Prostate gland (tissue), 2 donors: ENCODE measurements around the gene SEPSECS. TPM values are rescaled to one million over a fixed set of nuclear protein-coding genes. Genes with fewer than 3 reads are reported as not detected.
A peak's percentile ranks its signal among the peaks of the same experiment; 100 is the strongest.

Experiments used
- DNase-seq: peaks from one replicate; pipeline ENCODE4 v3.0.0-alpha.2; 2019; ENCODE audit warnings: low spot score
- H3K27ac ChIP-seq, 2 donors: fragments of 200-600 bp; sonication (generic); 2 replicates each; pipeline ENCODE4 v1.5.1; 2017 to 2019
- H3K27me3 ChIP-seq: fragments of 200-600 bp; sonication (generic); replicated peaks from 2 replicates; pipeline ENCODE4 v1.5.1; 2019; ENCODE audit not compliant: insufficient read depth
- H3K36me3 ChIP-seq, 2 donors: fragments of 200-600 bp; sonication (generic); 1 replicate in 1 of 2; 2 replicates in 1 of 2; pipeline versions ENCODE4 v1.5.1 to v1.8.1; 2017 to 2019
- H3K4me1 ChIP-seq: fragments of 200-600 bp; sonication (generic); replicated peaks from 2 replicates; pipeline ENCODE4 v1.5.1; 2019
- H3K4me3 ChIP-seq, 2 donors: fragments of 200-600 bp; sonication (generic); 2 replicates each; pipeline ENCODE4 v1.5.1; 2017 to 2019
- H3K9me3 ChIP-seq: fragments of 200-600 bp; sonication (generic); 2 replicates; pipeline ENCODE4 v1.5.1; 2017
- POLR2A ChIP-seq: fragments of 450-650 bp; IDR thresholded peaks from one replicate; pipeline ENCODE4 v1.6.1; 2016; ENCODE audit warnings: antibody characterized with exemption, mild to moderate bottlenecking
- POLR2AphosphoS5 ChIP-seq: sonication (generic); formaldehyde crosslinking; IDR thresholded peaks from one replicate; pipeline ENCODE4 v1.6.1; 2017; ENCODE audit warnings: antibody characterized with exemption
- WGBS: methylation state at CpG from one replicate; pipeline ENCODE4 v1.1.5; 2018; 5-methylcytosine and 5-hydroxymethylcytosine counted together
- intact Hi-C: fragments of 100-400 bp; cut with DNase I; formaldehyde crosslinking; loops from one replicate; pipeline ENCODE4 v1.14.2; 2022
- total RNA-seq, 2 donors: library from RNA; depleted of rRNA; stranded (reverse); fragments of >200 nt; gene quantifications; one replicate each; pipeline ENCODE4 v1.1.0, GENCODE V29; 2016
- TF ChIP-seq, protein P1 (sequence below), 4 experiments: fragments of 200-600 bp in 2 of 4; fragments of 450-650 bp in 2 of 4; sonication (generic) in 2 of 4; IDR thresholded peaks; 1 replicate in 3 of 4; 2 replicates in 1 of 4; pipeline ENCODE4 v1.5.1; 2016 to 2019; ENCODE audit warnings: antibody characterized with exemption in 4 of 4, mild to moderate bottlenecking in 2 of 4, moderate library complexity in 2 of 4

SEPSECS gene
- total RNA-seq, 2 donors from 2014 or later, result 7.4 to 12.3 TPM

GRCh38 chr4:25174674-25175073, 14.4 kb upstream of the SEPSECS start:
- Histone ChIP-seq H3K27ac (no peak overlapping the region), H3K36me3 (no peaks in the 10 kb centered on the region), H3K9me3 (no peaks in the 10 kb centered on the region), H3K4me1 (no peaks in the 10 kb centered on the region), H3K4me3 (no peak overlapping the region), H3K27me3 (no peaks in the 10 kb centered on the region)
- intact Hi-C loops, result loop anchor here (5.0 kb wide), 2 partner anchors 58 to 587 kb away; partner anchors contain the start of gene PI4K2B
- TF ChIP-seq POLR2AphosphoS5 (no peak), POLR2A (no peak)
- TF ChIP-seq, protein P1, sequence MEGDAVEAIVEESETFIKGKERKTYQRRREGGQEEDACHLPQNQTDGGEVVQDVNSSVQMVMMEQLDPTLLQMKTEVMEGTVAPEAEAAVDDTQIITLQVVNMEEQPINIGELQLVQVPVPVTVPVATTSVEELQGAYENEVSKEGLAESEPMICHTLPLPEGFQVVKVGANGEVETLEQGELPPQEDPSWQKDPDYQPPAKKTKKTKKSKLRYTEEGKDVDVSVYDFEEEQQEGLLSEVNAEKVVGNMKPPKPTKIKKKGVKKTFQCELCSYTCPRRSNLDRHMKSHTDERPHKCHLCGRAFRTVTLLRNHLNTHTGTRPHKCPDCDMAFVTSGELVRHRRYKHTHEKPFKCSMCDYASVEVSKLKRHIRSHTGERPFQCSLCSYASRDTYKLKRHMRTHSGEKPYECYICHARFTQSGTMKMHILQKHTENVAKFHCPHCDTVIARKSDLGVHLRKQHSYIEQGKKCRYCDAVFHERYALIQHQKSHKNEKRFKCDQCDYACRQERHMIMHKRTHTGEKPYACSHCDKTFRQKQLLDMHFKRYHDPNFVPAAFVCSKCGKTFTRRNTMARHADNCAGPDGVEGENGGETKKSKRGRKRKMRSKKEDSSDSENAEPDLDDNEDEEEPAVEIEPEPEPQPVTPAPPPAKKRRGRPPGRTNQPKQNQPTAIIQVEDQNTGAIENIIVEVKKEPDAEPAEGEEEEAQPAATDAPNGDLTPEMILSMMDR (IDR thresholded peaks at IDR 0.05), result no peak
- WGBS, result 74% methylated on average over 3 of the region's 3 CpGs
- no peak for DNase-seq

DNA sequence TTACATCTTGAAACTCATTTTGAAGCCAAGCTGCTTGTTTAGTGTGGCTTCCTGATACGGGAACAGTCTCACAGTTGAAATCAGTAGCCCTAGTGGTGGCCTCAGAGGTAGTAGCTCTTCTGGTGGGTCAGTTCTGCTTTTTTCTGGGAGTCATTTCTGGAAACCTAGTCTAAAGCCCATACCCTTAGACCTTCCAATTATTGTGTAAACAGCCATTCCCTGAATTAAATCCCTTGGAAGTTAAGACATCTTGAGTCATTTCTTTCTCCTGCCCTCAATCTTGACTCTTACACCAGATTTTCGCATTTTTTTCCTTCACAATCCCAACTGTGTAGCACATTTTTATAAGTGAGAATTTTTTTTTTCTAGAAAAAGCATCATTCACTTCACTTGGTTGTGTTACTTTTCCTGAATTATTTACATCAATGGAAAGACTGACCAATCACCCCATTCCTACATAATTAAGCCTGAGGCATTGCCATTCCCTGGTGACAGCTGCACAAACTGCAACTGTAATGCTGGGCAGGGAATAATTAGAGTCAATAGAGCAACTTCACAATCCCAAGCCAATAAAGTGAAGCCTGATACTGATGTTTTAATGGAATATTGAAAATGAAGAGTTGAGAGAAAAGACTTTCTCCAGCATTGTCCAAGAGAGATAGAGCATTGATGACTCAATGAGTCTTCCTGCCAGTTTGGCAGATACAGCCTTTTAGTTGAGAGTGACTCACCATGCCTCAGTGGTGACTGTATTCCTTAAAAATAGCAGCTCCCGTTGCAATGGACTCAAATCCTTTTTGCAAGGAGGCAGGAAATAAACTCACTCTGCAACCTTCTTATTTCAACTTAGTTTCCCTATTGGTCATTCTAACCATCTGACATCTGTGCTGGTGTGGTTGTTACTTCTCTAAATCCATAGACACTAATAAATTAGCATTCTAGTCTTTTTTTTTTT, 13.0 kb upstream of the SEPSECS start:
- Histone ChIP-seq H3K4me1 (no peaks in the 10 kb centered on the region), H3K27me3 (no peaks in the 10 kb centered on the region), H3K27ac (no peak overlapping the region), H3K4me3 (no peak overlapping the region), H3K36me3 (no peaks in the 10 kb centered on the region), H3K9me3 (no peaks in the 10 kb centered on the region)
- WGBS, result 63% methylated on average over 3 of the region's 3 CpGs
- intact Hi-C loops, result loop anchor here (5.0 kb wide), 2 partner anchors 59 to 586 kb away; partner anchors contain the start of gene PI4K2B
- TF ChIP-seq, protein P1 (IDR thresholded peaks at IDR 0.05), result no peak
- TF ChIP-seq POLR2A (no peak), POLR2AphosphoS5 (peak; percentile 19)
- no peak for DNase-seq

DNA sequence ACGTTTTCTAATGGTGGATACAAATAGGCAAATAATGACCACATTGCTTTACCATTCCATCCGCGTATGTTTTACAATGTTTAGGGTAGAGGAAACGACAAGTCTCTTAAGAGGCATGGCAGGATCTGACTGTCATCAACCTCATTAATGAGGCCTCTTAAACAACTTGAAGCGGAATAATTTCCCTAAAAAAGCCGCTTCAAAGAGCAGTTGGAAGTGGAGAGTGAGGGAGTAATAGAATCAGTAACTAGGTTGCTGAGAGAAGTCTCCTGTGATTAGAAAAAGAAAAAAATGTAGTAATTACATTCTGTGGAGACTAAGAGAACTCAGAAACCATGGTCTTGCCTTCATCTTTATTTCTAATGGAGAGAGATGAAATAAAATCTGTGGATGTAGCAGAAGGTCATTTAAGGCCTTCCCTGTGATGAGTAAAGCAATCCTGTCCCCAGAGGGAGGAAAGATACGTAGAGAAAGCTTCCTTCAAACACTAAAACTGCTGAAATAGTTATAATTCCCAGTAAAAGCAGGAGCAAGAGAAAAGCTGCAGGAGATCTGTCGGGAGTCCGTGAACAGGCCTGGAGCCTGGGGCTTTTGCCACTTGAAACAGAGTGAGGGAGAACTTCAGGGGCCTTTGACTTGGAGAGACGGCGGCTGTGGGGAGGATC, 11.1 kb upstream of the SEPSECS start:
- H3K4me3 ChIP-seq, result no peak overlapping the region
- no peaks in the 10 kb centered on the region for H3K36me3 ChIP-seq
- WGBS, result 86% methylated on average over 11 of the region's 11 CpGs
- no peaks in the 10 kb centered on the region for H3K4me1 ChIP-seq
- no peaks in the 10 kb centered on the region for H3K9me3 ChIP-seq
- intact Hi-C loops, result loop anchor here (5.0 kb wide), 2 partner anchors 61 to 584 kb away; partner anchors contain the start of gene PI4K2B
- DNase-seq, result no peak
- TF ChIP-seq POLR2AphosphoS5 (no peak), POLR2A (no peak)
- TF ChIP-seq, protein P1 (IDR thresholded peaks at IDR 0.05), result no peak
- no peaks in the 10 kb centered on the region for H3K27me3 ChIP-seq
- no peak overlapping the region for H3K27ac ChIP-seq

DNA sequence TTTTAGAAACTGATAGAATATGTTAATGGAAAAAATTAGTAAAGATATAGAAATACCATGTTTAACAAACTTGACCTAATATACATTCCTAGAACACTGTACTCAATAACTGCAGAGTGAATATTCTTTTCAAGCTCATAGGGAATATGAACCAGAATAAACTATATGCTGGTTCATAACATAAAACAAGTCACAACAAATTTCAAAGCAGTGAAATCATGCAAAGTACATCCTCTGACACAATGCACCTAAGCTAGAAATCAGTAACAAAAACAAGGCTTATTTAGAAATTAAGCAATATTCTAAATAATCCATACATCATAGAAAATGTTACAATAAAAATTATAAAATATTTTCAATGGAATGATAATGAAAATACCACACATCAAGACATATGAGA, 9.2 kb upstream of the SEPSECS start:
- H3K4me1 ChIP-seq, result no peaks in the 10 kb centered on the region
- TF ChIP-seq POLR2A (no peak), POLR2AphosphoS5 (no peak)
- TF ChIP-seq, protein P1 (IDR thresholded peaks at IDR 0.05), result no peak
- intact Hi-C loops, result loop anchor here (10.0 kb wide), 1 partner anchor 205 kb away; the partner anchor contains the start of gene ANAPC4

More for the DNA sequence above, 9.2 kb upstream of the SEPSECS start:
- H3K27ac ChIP-seq, result no peak overlapping the region
- H3K27me3 ChIP-seq, result no peaks in the 10 kb centered on the region
- H3K9me3 ChIP-seq, result no peaks in the 10 kb centered on the region
- no peak for DNase-seq
- H3K36me3 ChIP-seq, result no peaks in the 10 kb centered on the region
- no peak overlapping the region for H3K4me3 ChIP-seq
